Loucy (cell line): Measurements from ENCODE around the gene DNM3.

ENCODE experiments used
- EZH2phosphoT487 ChIP-seq: fragments of 200-600 bp; IDR thresholded peaks from 2 replicates; pipeline ENCODE4 v1.6.1; 2018; ENCODE audit warnings: antibody characterized with exemption, mild to moderate bottlenecking, moderate library complexity, borderline replicate concordance
- TF ChIP-seq, protein P1 (sequence below): fragments of 200-600 bp; sonication (generic); conservative IDR thresholded peaks from 2 replicates; pipeline ENCODE4 v1.5.1; 2014; ENCODE audit warnings: mild to moderate bottlenecking, antibody characterized with exemption, low read length

DNA sequence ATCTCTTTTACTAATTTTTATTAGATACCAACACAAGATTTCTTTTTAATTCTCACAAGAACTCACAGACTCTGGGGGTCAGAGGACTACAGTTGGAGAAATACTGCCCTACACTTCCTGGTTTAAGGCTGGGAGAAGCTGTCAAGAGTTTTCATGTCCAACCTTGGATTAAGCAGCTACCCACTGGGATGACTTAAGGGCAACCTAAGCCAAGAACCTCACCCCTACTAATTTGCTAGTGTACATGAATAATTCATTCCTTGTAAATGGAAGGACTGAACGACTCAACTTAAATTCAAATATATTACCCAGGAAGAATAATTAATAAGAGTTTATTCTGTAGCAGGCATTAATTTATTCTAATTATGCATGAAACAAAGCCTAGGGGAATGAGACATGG is 396.9 kb downstream of the DNM3 start:
- TF ChIP-seq, protein P1, sequence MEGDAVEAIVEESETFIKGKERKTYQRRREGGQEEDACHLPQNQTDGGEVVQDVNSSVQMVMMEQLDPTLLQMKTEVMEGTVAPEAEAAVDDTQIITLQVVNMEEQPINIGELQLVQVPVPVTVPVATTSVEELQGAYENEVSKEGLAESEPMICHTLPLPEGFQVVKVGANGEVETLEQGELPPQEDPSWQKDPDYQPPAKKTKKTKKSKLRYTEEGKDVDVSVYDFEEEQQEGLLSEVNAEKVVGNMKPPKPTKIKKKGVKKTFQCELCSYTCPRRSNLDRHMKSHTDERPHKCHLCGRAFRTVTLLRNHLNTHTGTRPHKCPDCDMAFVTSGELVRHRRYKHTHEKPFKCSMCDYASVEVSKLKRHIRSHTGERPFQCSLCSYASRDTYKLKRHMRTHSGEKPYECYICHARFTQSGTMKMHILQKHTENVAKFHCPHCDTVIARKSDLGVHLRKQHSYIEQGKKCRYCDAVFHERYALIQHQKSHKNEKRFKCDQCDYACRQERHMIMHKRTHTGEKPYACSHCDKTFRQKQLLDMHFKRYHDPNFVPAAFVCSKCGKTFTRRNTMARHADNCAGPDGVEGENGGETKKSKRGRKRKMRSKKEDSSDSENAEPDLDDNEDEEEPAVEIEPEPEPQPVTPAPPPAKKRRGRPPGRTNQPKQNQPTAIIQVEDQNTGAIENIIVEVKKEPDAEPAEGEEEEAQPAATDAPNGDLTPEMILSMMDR = no peak
- no peak for TF ChIP-seq EZH2phosphoT487
